GM18909 (cell line): ENCODE results near the gene PSPC1.

Experiments used
- ATAC-seq: cut with Tn5 transposase; IDR thresholded peaks from one replicate; pipeline ENCODE4 v1.9.1; 2021; ENCODE audit warnings: mild to moderate bottlenecking; ENCODE audit not compliant: unreplicated experiment, poor library complexity

Gene PSPC1

GRCh38 chr13:19674898-19675297 lies 107.8 kb downstream of the PSPC1 start:
- ATAC-seq: no peak

- no peak for ATAC-seq
Measured at GRCh38 chr13:19673473-19674430, 109.0 kb downstream of the PSPC1 start.

- ATAC-seq: no peak
Measured at GRCh38 chr13:19672990-19673389, 109.8 kb downstream of the PSPC1 start.

GRCh38 chr13:19670147-19670546 lies 112.6 kb downstream of the PSPC1 start:
- no peak for ATAC-seq

GRCh38 chr13:19668778-19669177 lies 114.0 kb downstream of the PSPC1 start:
- ATAC-seq: no peak

- no peak for ATAC-seq
Measured at GRCh38 chr13:19665427-19665859, 117.3 kb downstream of the PSPC1 start.

GRCh38 chr13:19664481-19665230 lies 118.1 kb downstream of the PSPC1 start:
- no peak for ATAC-seq

- no peak for ATAC-seq
Measured at GRCh38 chr13:19663416-19663979, 119.2 kb downstream of the PSPC1 start.

- ATAC-seq: no peak
Measured at GRCh38 chr13:19661561-19661960, 121.2 kb downstream of the PSPC1 start.

GRCh38 chr13:19661126-19661525 lies 121.6 kb downstream of the PSPC1 start:
- no peak for ATAC-seq

GRCh38 chr13:19658831-19659230 lies 123.9 kb downstream of the PSPC1 start:
- no peak for ATAC-seq

GRCh38 chr13:19657872-19658591 lies 124.7 kb downstream of the PSPC1 start:
- no peak for ATAC-seq
